H9 (cell line): ENCODE data around the gene PRKAG2. TPM values are rescaled to one million over a fixed set of nuclear protein-coding genes. Genes with fewer than 3 reads are reported as not detected.

Experiments
- DNase-seq: peaks from one replicate; pipeline ENCODE4 v3.0.0-alpha.2; 2017
- H2AFZ ChIP-seq: one replicate; pipeline ENCODE4 v1.6.1; 2013; ENCODE audit warnings: mild to moderate bottlenecking, low read length, control low read depth, moderate library complexity
- H2AK5ac ChIP-seq: 2 replicates; pipeline ENCODE4 v1.6.1; 2013; ENCODE audit warnings: low read length, control low read depth, mixed read lengths; ENCODE audit not compliant: insufficient read length
- H2BK120ac ChIP-seq: one replicate; pipeline ENCODE4 v1.6.1; 2013; ENCODE audit warnings: low read depth, mild to moderate bottlenecking, low read length, control low read depth, inconsistent platforms; ENCODE audit not compliant: poor library complexity, severe bottlenecking
- H2BK12ac ChIP-seq: 2 replicates; pipeline ENCODE4 v1.6.1; 2013; ENCODE audit warnings: low read length, control low read depth, mixed read lengths, low read depth; ENCODE audit not compliant: insufficient read length
- H2BK15ac ChIP-seq: 2 replicates; pipeline ENCODE4 v1.6.1; 2013; ENCODE audit warnings: low read depth, low read length, control low read depth
- H2BK20ac ChIP-seq: one replicate; pipeline ENCODE4 v1.6.1; 2013; ENCODE audit warnings: low read depth, mild to moderate bottlenecking, low read length, control low read depth, inconsistent platforms; ENCODE audit not compliant: poor library complexity, severe bottlenecking
- H2BK5ac ChIP-seq: 2 replicates; pipeline ENCODE4 v1.6.1; 2013; ENCODE audit warnings: low read length, control low read depth, mixed read lengths; ENCODE audit not compliant: insufficient read length
- H3K14ac ChIP-seq: 2 replicates; pipeline ENCODE4 v1.6.1; 2013; ENCODE audit warnings: low read length, control low read depth; ENCODE audit not compliant: insufficient read depth
- H3K18ac ChIP-seq: 2 replicates; pipeline ENCODE4 v1.6.1; 2013; ENCODE audit warnings: low read depth, mild to moderate bottlenecking, mixed read lengths, low read length, control low read depth; ENCODE audit not compliant: insufficient read length
- H3K23ac ChIP-seq: 2 replicates; pipeline ENCODE4 v1.6.1; 2013; ENCODE audit warnings: low read length, control low read depth, mixed read lengths, low read depth; ENCODE audit not compliant: insufficient read length
- H3K23me2 ChIP-seq: 2 replicates; pipeline ENCODE4 v1.6.1; 2013; ENCODE audit warnings: low read depth, mild to moderate bottlenecking, mixed read lengths, low read length, control low read depth; ENCODE audit not compliant: insufficient read length, poor library complexity, severe bottlenecking
- H3K27ac ChIP-seq: 2 replicates; pipeline ENCODE4 v1.5.1; 2013; ENCODE audit warnings: low read length, control low read depth, mixed read lengths, low read depth; ENCODE audit not compliant: insufficient read length
- H3K27me3 ChIP-seq: 2 replicates; pipeline ENCODE4 v1.6.1; 2013; ENCODE audit warnings: low read length, control low read depth, inconsistent platforms; ENCODE audit not compliant: insufficient read depth
- H3K4ac ChIP-seq: 2 replicates; pipeline ENCODE4 v1.6.1; 2013; ENCODE audit warnings: low read depth, mild to moderate bottlenecking, control low read depth, inconsistent platforms, low read length, moderate library complexity
- H3K4me1 ChIP-seq: 2 replicates; pipeline ENCODE4 v1.6.1; 2013; ENCODE audit warnings: low read length, control low read depth, inconsistent platforms; ENCODE audit not compliant: insufficient read depth
- H3K4me2 ChIP-seq: 2 replicates; pipeline ENCODE4 v1.6.1; 2013; ENCODE audit warnings: low read length, control low read depth, mixed read lengths; ENCODE audit not compliant: insufficient read length, insufficient read depth
- H3K56ac ChIP-seq: 2 replicates; pipeline ENCODE4 v1.6.1; 2013; ENCODE audit warnings: low read depth, mild to moderate bottlenecking, mixed read lengths, low read length, control low read depth; ENCODE audit not compliant: insufficient read length
- H3K79me1 ChIP-seq: 2 replicates; pipeline ENCODE4 v1.6.1; 2013; ENCODE audit warnings: low read depth, mild to moderate bottlenecking, moderate library complexity, low read length, control low read depth, inconsistent platforms; ENCODE audit not compliant: insufficient read depth, poor library complexity, severe bottlenecking
- H3K79me2 ChIP-seq: 2 replicates; pipeline ENCODE4 v1.6.1; 2013; ENCODE audit warnings: low read length, control low read depth, inconsistent platforms; ENCODE audit not compliant: insufficient read depth
- H3K9ac ChIP-seq: 2 replicates; pipeline ENCODE4 v1.6.1; 2013; ENCODE audit warnings: low read length, control low read depth, mixed read lengths; ENCODE audit not compliant: insufficient read length; ENCODE audit errors: extremely low read depth
- H3K9me3 ChIP-seq: one replicate; pipeline ENCODE4 v1.6.1; 2013; ENCODE audit warnings: low read depth, low read length, inconsistent platforms; ENCODE audit not compliant: control insufficient read depth
- H3T11ph ChIP-seq: one replicate; pipeline ENCODE4 v1.6.1; 2013; ENCODE audit warnings: mild to moderate bottlenecking, low read length, control low read depth, inconsistent platforms
- H4K20me1 ChIP-seq: one replicate; pipeline ENCODE4 v1.6.1; 2013; ENCODE audit not compliant: control insufficient read depth, insufficient read length, insufficient read depth
- H4K5ac ChIP-seq: 2 replicates; pipeline ENCODE4 v1.6.1; 2013; ENCODE audit warnings: low read depth, mild to moderate bottlenecking, mixed read lengths, low read length, control low read depth; ENCODE audit not compliant: insufficient read length
- H4K8ac ChIP-seq: replicated peaks from 2 replicates; pipeline ENCODE4 v1.6.1; 2013; ENCODE audit warnings: low read length, control low read depth, mixed read lengths, low read depth; ENCODE audit not compliant: insufficient read length
- H4K91ac ChIP-seq: 2 replicates; pipeline ENCODE4 v1.6.1; 2013; ENCODE audit warnings: low read depth, mild to moderate bottlenecking, moderate library complexity, mixed read lengths, low read length, control low read depth; ENCODE audit not compliant: insufficient read length
- H3K27ac Mint-ChIP-seq, 3 experiments: 2 replicates in 2 of 3; 3 replicates in 1 of 3; pipeline ENCODE4 v1.8.0; 2020 to 2021; ENCODE audit warnings: mixed read lengths in 3 of 3, mild to moderate bottlenecking in 1 of 3, moderate library complexity in 1 of 3
- H3K27me3 Mint-ChIP-seq: 2 replicates; pipeline ENCODE4 v1.8.0; 2021; ENCODE audit warnings: low read depth, mild to moderate bottlenecking, moderate library complexity, mixed read lengths
- H3K36me3 Mint-ChIP-seq, 3 experiments: 2 replicates in 2 of 3; 3 replicates in 1 of 3; pipeline ENCODE4 v1.8.0; 2020 to 2021; ENCODE audit warnings: low read depth in 3 of 3, mixed read lengths in 3 of 3; ENCODE audit not compliant: insufficient read depth in 1 of 3
- H3K4me1 Mint-ChIP-seq, 2 experiments: 2 replicates each; pipeline ENCODE4 v1.8.0; 2020; ENCODE audit warnings: mixed read lengths in 2 of 2
- H3K4me3 Mint-ChIP-seq, 2 experiments: 2 replicates in 1 of 2; 3 replicates in 1 of 2; pipeline ENCODE4 v1.8.0; 2020 to 2021; ENCODE audit warnings: mild to moderate bottlenecking in 2 of 2, mixed read lengths in 2 of 2, moderate library complexity in 1 of 2
- H3K9me3 Mint-ChIP-seq, 2 experiments: 2 replicates in 1 of 2; 3 replicates in 1 of 2; pipeline ENCODE4 v1.8.0; 2020; ENCODE audit warnings: mild to moderate bottlenecking in 2 of 2, mixed read lengths in 2 of 2, moderate library complexity in 1 of 2
- CTCF ChIP-seq: fragments of 200-600 bp; sonication (generic); conservative IDR thresholded peaks from 3 replicates; pipeline ENCODE4 v1.8.0; 2021; ENCODE audit warnings: antibody characterized with exemption, mild to moderate bottlenecking
- WGBS: extraction: QIAGEN DNeasy Blood & Tissue Kit; methylation state at CpG from one replicate; pipeline ENCODE4 v1.1.7; 2013; ENCODE audit warnings: missing lambda C conversion rate, low lambda C conversion rate, mixed read lengths; ENCODE audit not compliant: insufficient read length; ENCODE audit errors: extremely low coverage; 5-methylcytosine and 5-hydroxymethylcytosine counted together
- total RNA-seq: library from RNA; stranded (reverse); gene quantifications from 2 replicates; pipeline ENCODE4 v1.2.1, GENCODE V29; 2021

Gene PRKAG2
- total RNA-seq, 1 experiment from 2014 or later, result 11.8 TPM

DNA sequence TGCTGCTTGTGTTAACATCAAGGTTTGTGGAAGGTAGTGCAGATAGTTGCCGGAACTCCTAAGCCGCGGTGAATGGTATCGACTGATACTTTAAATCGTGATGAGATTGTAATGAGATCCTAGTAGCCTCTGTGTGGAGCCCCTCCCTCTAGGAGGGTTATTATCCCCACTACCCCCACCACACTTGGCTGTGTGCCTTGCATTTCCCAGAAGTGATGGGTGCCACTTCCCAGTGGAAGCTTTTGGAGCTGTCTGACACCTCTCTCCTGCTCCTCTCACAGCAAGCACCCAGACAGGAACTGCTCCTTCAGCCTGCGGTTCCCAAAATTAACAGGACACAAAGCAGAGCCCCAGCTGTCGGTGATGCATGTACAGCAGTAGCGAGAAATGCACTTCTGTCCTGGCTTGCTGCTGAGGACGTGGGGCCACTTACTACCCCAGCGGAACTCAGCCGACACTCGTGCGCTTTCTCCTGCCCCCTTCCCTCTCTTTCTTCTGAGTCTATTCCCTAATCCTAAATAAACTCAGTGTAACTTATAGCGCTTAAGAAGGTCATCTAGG is 52.5 kb downstream of the PRKAG2 start:
- no peaks in the 10 kb centered on the region for H3K23me2 ChIP-seq
- no peak for DNase-seq
- H3K9me3 ChIP-seq, result no peaks in the 10 kb centered on the region
- no peak overlapping the region for H2BK120ac ChIP-seq
- H4K8ac ChIP-seq, result no peak overlapping the region
- WGBS, result no CpG with 5 or more reads among the region's 14 CpGs
- Mint-ChIP-seq H3K27me3 (peaks cover 2% of the 10 kb centered on the region), H3K4me3 (no peak overlapping the region), H3K27ac (no peak overlapping the region; a peak in 1 of 7 replicates), H3K4me1 (peaks cover 7 to 11% of the 10 kb centered on the region in 2 experiments), H3K9me3 (no peaks in the 10 kb centered on the region; a peak in 1 of 5 replicates), H3K36me3 (no peaks in the 10 kb centered on the region; a peak in 1 of 7 replicates)
- no peak overlapping the region for H4K91ac ChIP-seq
- no peak overlapping the region for H3K27ac ChIP-seq
- H3K4ac ChIP-seq, result no peak overlapping the region
- no peaks in the 10 kb centered on the region for H3K27me3 ChIP-seq
- no peak overlapping the region for H2AFZ ChIP-seq
- H3K4me1 ChIP-seq, result peaks cover 3% of the 10 kb centered on the region
- H3T11ph ChIP-seq, result no peak overlapping the region
- TF ChIP-seq CTCF, result no peak
- H3K56ac ChIP-seq, result no peak overlapping the region
- H2BK20ac ChIP-seq, result no peak overlapping the region
- H3K79me2 ChIP-seq, result no peaks in the 10 kb centered on the region
- H2BK12ac ChIP-seq, result no peak overlapping the region
- no peak overlapping the region for H3K23ac ChIP-seq
- no peaks in the 10 kb centered on the region for H4K20me1 ChIP-seq
- H3K14ac ChIP-seq, result no peak overlapping the region
- H2BK15ac ChIP-seq, result no peak overlapping the region
- no peak overlapping the region for H4K5ac ChIP-seq
- H3K79me1 ChIP-seq, result no peaks in the 10 kb centered on the region
- no peak overlapping the region for H2AK5ac ChIP-seq
- H3K18ac ChIP-seq, result no peak overlapping the region
- H2BK5ac ChIP-seq, result no peak overlapping the region
- H3K4me2 ChIP-seq, result no peak overlapping the region
- H3K9ac ChIP-seq, result no peak overlapping the region
